PC-3 (cell line): ENCODE data around the gene ERBB4. TPM values are rescaled to one million over a fixed set of nuclear protein-coding genes. Genes with fewer than 3 reads are reported as not detected.
"Not testable (repeated sequence)": the region's sequence is repeated elsewhere in the genome, so short reads cannot be mapped to it uniquely, and the experiment has no call there.

ENCODE experiments used
- ATAC-seq: fragments of 200-7000 bp; cut with Tn5 transposase; 2 replicates; pipeline ENCODE4 v1.9.1; 2020; ENCODE audit warnings: mild to moderate bottlenecking, moderate library complexity
- BruUV-seq: library from RNA; stranded (reverse); fragments of 400-500 nt; replicated peaks from 2 replicates; lab custom pipeline; 2021; lab: Mats Ljungman, UMichigan
- CTCF ChIA-PET: fragments of 300-600 bp; sonication (Branson Sonifier 250); formaldehyde crosslinking; loops from one replicate; lab custom pipeline; 2022; ENCODE audit warnings: antibody characterized with exemption; lab: Charles Lee
- POLR2A ChIA-PET: fragments of 300-600 bp; sonication (Branson Sonifier 250); formaldehyde crosslinking; loops from one replicate; lab custom pipeline; 2022; ENCODE audit warnings: antibody characterized with exemption; ENCODE audit not compliant: unreplicated experiment; lab: Charles Lee
- DNase-seq: peaks from one replicate; pipeline ENCODE4 v3.0.0-alpha.2; 2015
- H2AFZ ChIP-seq: fragments of 300-600 bp; sonication (generic); 2 replicates; pipeline ENCODE4 v1.6.0; 2016; ENCODE audit warnings: antibody characterized with exemption, low read length
- H3F3A ChIP-seq: fragments of 300-600 bp; sonication (generic); one replicate; pipeline ENCODE4 v1.6.0; 2017; ENCODE audit warnings: antibody characterized with exemption, low read length, control low read depth, mild to moderate bottlenecking; ENCODE audit not compliant: unreplicated experiment
- H3K27ac ChIP-seq: fragments of 300-600 bp; sonication (generic); 2 replicates; pipeline ENCODE4 v1.5.1; 2016; ENCODE audit warnings: mild to moderate bottlenecking, low read length
- H3K27me3 ChIP-seq: fragments of 300-600 bp; sonication (generic); 2 replicates; pipeline ENCODE4 v1.6.1; 2016; ENCODE audit warnings: low read length, mixed read lengths
- H3K36me3 ChIP-seq: fragments of 300-600 bp; sonication (generic); 2 replicates; pipeline ENCODE4 v1.6.1; 2016; ENCODE audit warnings: low read depth, mixed run types, low read length, mixed read lengths
- H3K4me1 ChIP-seq: fragments of 300-600 bp; sonication (generic); 2 replicates; pipeline ENCODE4 v1.5.1; 2016; ENCODE audit warnings: low read length; ENCODE audit not compliant: insufficient read depth
- H3K4me2 ChIP-seq: fragments of 300-600 bp; sonication (generic); 2 replicates; pipeline ENCODE4 v1.6.0; 2016; ENCODE audit warnings: low read length
- H3K4me3 ChIP-seq: fragments of 300-600 bp; sonication (generic); 2 replicates; pipeline ENCODE4 v1.5.1; 2016; ENCODE audit warnings: mild to moderate bottlenecking, low read length, mixed read lengths
- H3K79me2 ChIP-seq: fragments of 300-600 bp; sonication (generic); 2 replicates; pipeline ENCODE4 v1.6.1; 2017; ENCODE audit warnings: low read length, mixed read lengths
- H3K9ac ChIP-seq: fragments of 300-600 bp; sonication (generic); 2 replicates; pipeline ENCODE4 v1.6.0; 2016; ENCODE audit warnings: mild to moderate bottlenecking, low read length
- H3K9me2 ChIP-seq: fragments of 300-600 bp; sonication (generic); replicated peaks from 2 replicates; pipeline ENCODE4 v1.6.1; 2016; ENCODE audit warnings: mixed run types, low read length, mixed read lengths
- H3K9me3 ChIP-seq: fragments of 300-600 bp; sonication (generic); 2 replicates; pipeline ENCODE4 v1.6.1; 2016; ENCODE audit warnings: low read length, mixed read lengths
- H4K20me1 ChIP-seq: fragments of 300-600 bp; sonication (generic); 2 replicates; pipeline ENCODE4 v1.6.1; 2016; ENCODE audit warnings: low read length, mixed read lengths
- CTCF ChIP-seq: fragments of 300-600 bp; sonication (generic); conservative IDR thresholded peaks from 2 replicates; pipeline ENCODE4 v1.5.1; 2017; ENCODE audit warnings: antibody characterized with exemption, low read depth, mild to moderate bottlenecking, low read length
- EZH2 ChIP-seq: fragments of 300-600 bp; sonication (generic); IDR thresholded peaks from one replicate; pipeline ENCODE4 v1.6.1; 2017; ENCODE audit warnings: antibody characterized with exemption, mild to moderate bottlenecking, low read length; ENCODE audit not compliant: unreplicated experiment
- EZH2phosphoT487 ChIP-seq: fragments of 300-600 bp; sonication (generic); IDR thresholded peaks from 2 replicates; pipeline ENCODE4 v1.6.1; 2018; ENCODE audit warnings: mild to moderate bottlenecking, antibody characterized with exemption, low read length, borderline replicate concordance
- intact Hi-C: fragments of 100-400 bp; cut with micrococcal nuclease; formaldehyde crosslinking; loops from 2 replicates; pipeline ENCODE4 v1.9.0; 2023
- total RNA-seq: library from RNA; depleted of rRNA; stranded (reverse); fragments of >200 nt; gene quantifications from 2 replicates; pipeline ENCODE4 v1.2.3, GENCODE V29; 2014

The ERBB4 gene
- total RNA-seq, 1 experiment from 2014 or later = under 0.01 TPM

GRCh38 chr2:211545582-211545981, 993.0 kb downstream of the ERBB4 start:
- Histone ChIP-seq H3K9me2 (no peaks in the 10 kb centered on the region), H3K79me2 (no peaks in the 10 kb centered on the region), H3K27me3 (peaks cover 35% of the 10 kb centered on the region), H3K9ac (no peak overlapping the region), H3K36me3 (no peaks in the 10 kb centered on the region), H3F3A (no peaks in the 10 kb centered on the region), H3K4me3 (no peak overlapping the region), H3K4me2 (no peak overlapping the region), H3K4me1 (no peaks in the 10 kb centered on the region), H3K27ac (no peak overlapping the region), H3K9me3 (no peaks in the 10 kb centered on the region), H2AFZ (no peak overlapping the region), H4K20me1 (no peaks in the 10 kb centered on the region)
- POLR2A ChIA-PET = no interaction called here
- no TSS peak for BruUV-seq
- ATAC-seq = no peak
- DNase-seq = no peak
- TF ChIP-seq EZH2phosphoT487 (no peak), CTCF (no peak), EZH2 (no peak)
- intact Hi-C loops = no loop called here
- CTCF ChIA-PET = no interaction called here

- POLR2A ChIA-PET = no interaction called here
- Histone ChIP-seq H3F3A (no peaks in the 10 kb centered on the region), H2AFZ (no peak overlapping the region), H3K79me2 (no peaks in the 10 kb centered on the region), H3K4me3 (no peak overlapping the region), H3K4me2 (no peak overlapping the region), H3K9ac (no peak overlapping the region), H3K9me3 (no peaks in the 10 kb centered on the region), H3K27ac (no peak overlapping the region), H3K36me3 (no peaks in the 10 kb centered on the region), H3K9me2 (no peaks in the 10 kb centered on the region), H4K20me1 (no peaks in the 10 kb centered on the region), H3K27me3 (peaks cover 17% of the 10 kb centered on the region), H3K4me1 (no peaks in the 10 kb centered on the region)
- intact Hi-C loops = no loop called here
- TF ChIP-seq EZH2phosphoT487 = no peak
- TF ChIP-seq EZH2 = no peak
- TF ChIP-seq CTCF = no peak
- DNase-seq (no peak), ATAC-seq (no peak)
- CTCF ChIA-PET = no interaction called here
- BruUV-seq = no TSS peak
Measured at GRCh38 chr2:211534632-211535031, 1004.0 kb downstream of the ERBB4 start.

GRCh38 chr2:211524248-211524647, 1014.4 kb downstream of the ERBB4 start:
- DNase-seq, POLR2A ChIA-PET, H2AFZ ChIP-seq, ATAC-seq, H3K36me3 ChIP-seq, H4K20me1 ChIP-seq, H3K4me3 ChIP-seq, BruUV-seq, H3K9me3 ChIP-seq, H3K9ac ChIP-seq, H3K9me2 ChIP-seq, H3K4me2 ChIP-seq, H3K79me2 ChIP-seq, H3K4me1 ChIP-seq, H3K27ac ChIP-seq, H3F3A ChIP-seq, intact Hi-C loops, H3K27me3 ChIP-seq, CTCF ChIA-PET: not testable (repeated sequence)
